ENCODE data around the gene TUBGCP6. TPM values are rescaled to one million over a fixed set of nuclear protein-coding genes. Genes with fewer than 3 reads are reported as not detected.

TUBGCP6 gene
- total RNA-seq, 1 donor from 2014 or later = 17.5 TPM

- no peak for ATAC-seq
- intact Hi-C loops (cut with DNase I) = loop anchor here (10.0 kb wide), 1 partner anchor 371 kb away; no protein-coding TSS in a partner anchor
- no peak for DNase-seq (ENCODE audit: missing footprints)
Observed at GRCh38 chr22:50243685-50244419, 971 bp downstream of the TUBGCP6 start.

- DNase-seq (ENCODE audit: missing footprints) (no peak), ATAC-seq (no peak)
- intact Hi-C loops (cut with DNase I) = loop anchor here (10.0 kb wide), 1 partner anchor 372 kb away; no protein-coding TSS in a partner anchor
Observed at GRCh38 chr22:50242406-50242949, 2.3 kb downstream of the TUBGCP6 start.

GRCh38 chr22:50238755-50239154 lies 6.1 kb downstream of the TUBGCP6 start:
- DNase-seq (ENCODE audit: missing footprints) (no peak), ATAC-seq (no peak)
- intact Hi-C loops (cut with DNase I) = no loop called here

GRCh38 chr22:50236731-50237409 lies 8.0 kb downstream of the TUBGCP6 start:
- DNase-seq (ENCODE audit: missing footprints) (no peak), ATAC-seq (no peak)
- intact Hi-C loops (cut with DNase I) = no loop called here

- intact Hi-C loops (cut with DNase I) = no loop called here
- DNase-seq (ENCODE audit: missing footprints) (no peak), ATAC-seq (no peak)
Observed at GRCh38 chr22:50233223-50233622, 11.6 kb downstream of the TUBGCP6 start.

GRCh38 chr22:50232481-50233151 lies 12.2 kb downstream of the TUBGCP6 start:
- intact Hi-C loops (cut with DNase I) = no loop called here

DNA sequence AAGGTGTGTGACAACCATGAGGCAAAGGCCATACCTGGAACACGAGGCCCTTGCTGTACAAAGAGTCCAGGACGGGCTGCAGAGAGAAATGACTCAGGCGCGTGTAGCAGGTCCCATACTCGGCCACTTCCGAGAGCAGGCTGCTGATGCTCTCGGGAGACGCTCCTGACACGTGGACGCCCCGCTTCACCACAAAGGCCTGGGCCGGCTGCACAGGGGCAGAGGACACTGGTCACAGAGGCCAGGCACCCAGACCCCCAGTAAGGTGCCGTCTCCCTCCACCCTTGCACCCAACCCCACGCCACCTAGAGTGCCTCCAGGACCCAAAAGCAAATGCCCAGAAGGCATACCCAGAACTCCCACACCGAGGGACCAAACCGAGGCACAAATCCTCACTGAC lies 15.5 kb downstream of the TUBGCP6 start:
- ATAC-seq (no peak), DNase-seq (ENCODE audit: missing footprints) (peak; percentile 41)
- intact Hi-C loops (cut with DNase I) = no loop called here

More at GRCh38 chr22:50232481-50233151, 12.2 kb downstream of the TUBGCP6 start:
- DNase-seq (ENCODE audit: missing footprints) (no peak), ATAC-seq (no peak)

GRCh38 chr22:50228366-50228765 lies 16.5 kb downstream of the TUBGCP6 start:
- intact Hi-C loops (cut with DNase I) = no loop called here

GRCh38 chr22:50227579-50228215 lies 17.1 kb downstream of the TUBGCP6 start:
- intact Hi-C loops (cut with DNase I) = no loop called here
- ATAC-seq = no peak
- peak; percentile 34 for DNase-seq (ENCODE audit: missing footprints)

More at GRCh38 chr22:50228366-50228765, 16.5 kb downstream of the TUBGCP6 start:
- DNase-seq (ENCODE audit: missing footprints) (peak; percentile 2), ATAC-seq (no peak)

GRCh38 chr22:50226875-50227165 lies 18.0 kb downstream of the TUBGCP6 start:
- DNase-seq (ENCODE audit: missing footprints) (peak; percentile 37), ATAC-seq (no peak)
- intact Hi-C loops (cut with DNase I) = no loop called here

DNA sequence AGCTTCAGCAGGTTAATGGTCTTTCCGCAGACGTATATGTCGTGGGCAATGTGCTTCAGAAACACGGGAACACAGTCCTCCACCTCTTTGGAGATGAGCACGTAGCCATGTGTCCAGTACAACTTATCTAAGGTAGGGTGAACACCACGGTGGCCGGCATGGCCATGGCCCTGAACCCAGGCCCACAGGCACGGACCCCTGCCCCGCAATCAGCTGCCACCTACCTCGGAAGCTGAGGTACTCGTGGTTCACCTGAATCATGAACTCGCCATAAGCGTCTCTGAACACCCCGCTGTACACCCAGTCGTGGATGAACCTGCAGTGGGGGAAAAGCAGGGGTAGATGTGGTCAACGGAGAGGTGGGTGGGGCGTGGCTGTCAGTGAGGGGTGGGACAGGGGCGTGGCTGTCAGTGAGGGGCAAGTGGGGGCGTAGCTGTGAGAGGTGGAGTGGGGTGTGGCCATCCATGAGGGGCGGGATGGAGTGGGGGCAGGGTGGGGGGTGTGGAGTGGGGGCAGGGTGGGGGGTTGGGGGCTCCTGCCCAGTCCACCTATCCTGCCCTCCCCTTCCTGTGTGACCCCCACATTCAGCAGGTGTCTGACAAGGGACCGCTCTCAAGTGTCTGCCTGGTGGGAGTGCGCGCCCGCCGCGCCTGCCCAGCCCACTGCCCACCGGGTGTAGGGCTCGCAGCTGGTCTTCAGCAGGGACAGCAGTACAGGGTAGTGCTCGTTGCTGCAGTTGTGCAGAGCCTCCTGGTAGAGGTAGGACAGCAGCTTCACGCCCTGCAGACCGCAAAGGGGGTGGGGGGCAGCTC lies 18.6 kb downstream of the TUBGCP6 start:
- intact Hi-C loops (cut with DNase I) = no loop called here
- DNase-seq (ENCODE audit: missing footprints) (peak; percentile 31), ATAC-seq (no peak)

DNA sequence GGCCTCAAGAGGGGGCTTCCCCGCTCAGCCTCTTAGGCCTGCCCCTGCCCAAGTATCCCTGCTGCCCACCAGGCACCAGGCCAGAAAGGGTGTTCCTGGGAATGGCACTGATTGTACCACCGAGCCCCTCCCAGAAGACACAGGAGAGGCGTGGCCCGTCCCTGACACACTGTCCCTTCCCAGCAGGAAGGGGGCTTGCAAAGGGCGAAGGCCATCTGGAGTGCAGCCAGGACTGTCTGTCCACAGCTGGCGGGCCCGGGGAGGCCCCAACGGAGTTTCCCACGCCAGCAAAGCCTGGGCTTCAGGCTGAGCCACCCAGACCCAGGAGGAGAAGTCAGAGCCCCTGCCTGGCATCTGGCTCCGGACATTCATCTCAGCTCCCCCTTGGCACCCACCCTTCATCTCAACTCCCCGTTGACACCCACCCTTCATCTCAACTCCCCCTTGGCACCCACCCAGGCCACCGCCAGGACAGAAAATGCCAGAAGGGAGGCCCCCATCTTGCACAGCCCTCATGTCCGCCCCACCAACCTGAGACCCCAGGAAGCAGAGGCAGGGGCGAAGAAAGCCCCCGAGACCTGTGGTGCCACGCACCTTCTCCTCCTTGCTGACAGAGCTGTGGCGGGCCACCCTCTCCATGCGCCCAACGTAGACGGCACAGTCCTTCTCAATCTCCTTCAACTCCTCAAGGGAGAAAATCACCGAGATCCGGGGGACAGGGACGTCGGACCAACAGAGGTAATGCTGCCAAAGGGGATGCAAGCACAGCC lies 19.4 kb downstream of the TUBGCP6 start:
- DNase-seq (ENCODE audit: missing footprints) = peak; percentile 49
- intact Hi-C loops (cut with DNase I) = no loop called here
- ATAC-seq = no peak

DNA sequence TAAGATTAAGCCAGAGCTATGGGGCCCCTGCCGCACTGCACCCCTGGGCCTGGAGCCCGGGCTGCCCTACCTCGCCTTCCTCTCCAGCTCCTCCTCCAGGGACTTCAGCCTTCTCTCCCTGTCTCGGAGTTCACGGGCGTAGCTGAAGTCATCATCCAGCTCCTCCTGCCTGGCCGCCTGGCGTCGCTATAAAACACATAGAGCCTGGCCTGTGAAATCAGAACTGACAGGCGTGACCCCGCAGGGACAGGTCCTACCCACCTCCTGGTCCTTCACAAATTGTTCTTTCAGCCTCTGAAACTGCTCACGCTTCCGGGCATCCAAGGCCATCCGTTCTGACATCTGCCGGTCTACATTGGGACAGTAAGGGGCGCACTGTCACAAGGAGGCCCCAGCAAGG lies 20.8 kb downstream of the TUBGCP6 start:
- DNase-seq (ENCODE audit: missing footprints) (peak; percentile 48), ATAC-seq (no peak)
- intact Hi-C loops (cut with DNase I) = no loop called here

DNA sequence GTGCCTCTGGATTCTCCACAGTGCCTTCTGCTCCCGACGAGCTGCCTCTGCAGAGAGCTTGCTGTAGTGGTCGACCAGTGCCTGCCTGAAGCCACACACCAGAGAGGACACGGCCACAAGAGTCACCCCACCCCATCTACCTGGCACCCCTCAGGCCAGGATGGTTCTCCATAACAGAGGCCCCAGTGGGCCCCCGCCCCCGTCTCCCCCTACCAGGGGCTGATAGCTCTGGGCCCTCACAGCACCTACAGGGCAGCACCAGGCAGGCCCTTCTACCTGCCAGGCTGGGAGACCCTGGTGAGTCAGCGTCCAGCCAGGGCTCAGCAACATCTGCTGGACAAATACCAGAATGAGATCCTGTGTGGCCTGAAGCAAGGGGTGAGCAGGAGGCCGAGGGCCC lies 22.3 kb downstream of the TUBGCP6 start:
- DNase-seq (ENCODE audit: missing footprints) = peak; percentile 59
- no peak for ATAC-seq
- intact Hi-C loops (cut with DNase I) = no loop called here

GRCh38 chr22:50221410-50222300 lies 23.2 kb downstream of the TUBGCP6 start:
- no peak for ATAC-seq
- peak; percentile 44 for DNase-seq (ENCODE audit: missing footprints)
- intact Hi-C loops (cut with DNase I) = no loop called here

DNA sequence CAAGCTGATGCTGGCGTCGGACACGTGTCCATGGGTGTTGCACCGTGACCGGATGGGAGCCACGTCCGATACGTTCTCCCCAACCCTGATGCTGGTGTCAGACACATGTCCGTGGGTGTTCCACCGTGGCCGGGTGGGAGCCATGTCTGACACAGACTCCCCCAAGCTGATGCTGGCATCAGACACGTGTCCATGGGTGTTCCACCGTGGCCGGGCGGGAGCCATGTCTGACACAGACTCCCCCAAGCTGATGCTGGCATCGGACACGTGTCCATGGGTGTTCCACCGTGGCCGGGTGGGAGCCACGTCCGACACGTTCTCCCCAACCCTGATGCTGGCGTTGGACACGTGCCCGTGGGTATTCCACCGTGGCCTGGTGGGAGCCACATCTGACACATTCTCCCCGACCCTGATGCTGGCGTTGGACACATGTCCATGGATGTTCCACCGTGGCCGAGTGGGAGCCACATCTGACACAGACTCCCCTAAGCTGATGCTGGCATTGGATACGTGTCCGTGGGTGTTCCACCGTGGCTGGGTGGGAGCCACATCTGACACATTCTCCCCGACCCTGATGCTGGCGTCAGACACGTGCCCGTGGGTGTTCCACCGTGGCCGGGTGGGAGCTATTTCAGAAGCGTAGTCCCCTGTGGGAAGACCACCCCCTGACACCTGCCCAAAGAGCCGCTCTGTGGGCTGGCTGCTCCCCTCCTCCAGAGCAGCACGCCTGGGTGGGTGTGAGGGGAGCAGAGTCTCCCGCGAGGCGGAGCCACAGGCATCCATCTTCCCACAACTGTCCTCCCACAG lies 24.0 kb downstream of the TUBGCP6 start:
- ATAC-seq (no peak), DNase-seq (ENCODE audit: missing footprints) (peak; percentile 61)
- intact Hi-C loops (cut with DNase I) = no loop called here
